ENCODE results near the gene PLXNB3.

PLXNB3 gene

GRCh38 chrX:153775293-153776119, 11.5 kb downstream of the PLXNB3 start:
- DNase-seq = no peak

GRCh38 chrX:153776120-153776599, 12.1 kb downstream of the PLXNB3 start:
- no peak for DNase-seq

DNA sequence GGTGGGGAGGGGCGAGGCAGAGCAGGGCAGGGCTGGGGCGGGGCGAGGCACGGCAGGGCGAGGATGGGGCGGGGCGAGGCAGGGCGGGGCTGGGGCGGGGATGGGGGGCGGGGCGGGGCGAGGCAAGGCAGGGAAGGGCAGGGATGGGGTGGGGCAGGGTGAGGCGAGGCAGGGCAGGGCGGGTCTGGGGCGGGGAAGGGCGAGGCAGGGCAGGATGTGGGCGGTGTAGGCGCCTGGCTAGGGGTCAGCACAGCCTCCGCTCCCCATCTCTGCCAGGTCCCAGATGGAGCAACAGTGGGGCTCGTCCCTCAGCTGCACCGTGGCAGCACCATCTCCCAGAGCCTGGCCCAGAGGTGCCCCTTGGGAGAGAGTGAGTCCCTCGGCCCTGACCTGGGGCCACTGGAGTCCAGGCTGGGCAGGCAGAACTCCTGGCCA, 12.6 kb downstream of the PLXNB3 start:
- DNase-seq = no peak

GRCh38 chrX:153777261-153778090, 13.4 kb downstream of the PLXNB3 start:
- DNase-seq = no peak

- no peak for DNase-seq
Observed at GRCh38 chrX:153778181-153778580, 14.1 kb downstream of the PLXNB3 start.

DNA sequence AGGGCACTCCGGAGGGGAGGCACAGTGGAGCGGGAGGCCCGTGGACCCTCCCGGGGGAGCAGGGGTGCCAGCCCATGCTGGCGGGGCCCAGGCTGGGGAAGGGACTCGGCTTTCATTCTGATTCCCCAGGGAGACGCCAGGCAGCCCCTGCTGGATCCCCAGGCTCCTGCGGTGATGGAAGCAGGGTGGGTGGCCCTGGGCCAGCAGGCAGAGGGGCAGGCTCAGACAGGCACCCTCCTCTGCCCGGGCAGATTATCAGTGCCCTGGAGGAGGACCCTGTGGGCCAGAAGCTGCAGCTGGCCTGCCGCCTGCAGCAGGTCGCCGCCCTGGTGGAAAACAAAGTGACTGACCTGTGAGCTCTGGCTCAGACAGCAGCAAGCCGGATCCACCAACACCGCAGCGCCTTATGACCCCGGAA, 14.6 kb downstream of the PLXNB3 start:
- no peak for DNase-seq

- no peak for DNase-seq
Observed at GRCh38 chrX:153779891-153780677, 16.0 kb downstream of the PLXNB3 start.

- peak; percentile 11 for DNase-seq
Observed at GRCh38 chrX:153780678-153781427, 16.8 kb downstream of the PLXNB3 start, which contains the start of gene SRPK3. Gene SRPK3 (plus strand): TSS chrX:153781041. CDS start chrX:153781087, 46 bp downstream.

DNA sequence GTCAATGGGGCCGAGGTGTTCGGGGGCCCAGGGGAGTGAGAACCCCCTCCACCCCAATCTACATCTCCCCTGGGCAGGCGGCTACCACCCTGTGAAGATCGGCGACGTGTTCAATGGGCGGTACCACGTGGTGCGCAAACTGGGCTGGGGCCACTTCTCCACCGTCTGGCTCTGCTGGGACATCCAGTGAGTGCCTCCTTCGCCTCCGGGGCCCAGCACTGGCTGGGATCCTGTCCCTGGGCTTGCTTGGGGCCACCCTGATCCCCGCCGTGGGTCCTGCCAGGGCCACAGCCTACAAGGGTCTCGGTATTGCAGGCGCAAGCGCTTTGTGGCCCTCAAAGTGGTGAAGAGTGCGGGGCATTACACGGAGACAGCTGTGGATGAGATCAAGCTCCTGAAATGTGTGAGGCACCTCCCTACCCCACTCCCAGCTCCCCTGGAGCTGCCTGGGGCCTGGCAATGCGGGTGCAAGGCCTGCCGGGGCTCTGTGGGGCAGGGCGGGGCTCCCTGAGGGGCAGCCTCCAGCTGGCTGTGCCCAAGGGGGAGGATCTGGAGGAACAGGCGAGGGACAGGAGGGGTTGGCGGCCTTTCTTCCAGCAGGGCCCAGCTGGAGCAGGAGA, 17.5 kb downstream of the PLXNB3 start:
- DNase-seq = no peak

DNA sequence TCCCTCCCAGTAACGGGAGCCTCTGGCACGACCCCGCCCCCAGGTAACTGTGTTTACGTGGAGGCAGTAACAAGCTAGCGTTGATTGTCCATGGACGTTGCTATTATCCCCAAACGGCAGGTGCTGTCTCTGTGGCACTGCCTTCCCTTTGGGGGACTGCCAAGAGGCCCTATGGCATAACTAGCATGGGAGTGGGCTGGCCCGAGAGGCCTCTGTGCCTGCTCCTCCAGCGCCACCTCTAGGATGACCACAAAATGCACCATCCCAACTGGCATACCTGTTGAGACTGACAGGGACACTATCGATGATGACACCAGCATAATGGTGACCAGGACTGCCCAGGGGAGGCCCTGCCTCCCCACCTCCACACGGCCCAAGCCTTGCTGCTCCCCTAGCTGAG, 18.3 kb downstream of the PLXNB3 start:
- no peak for DNase-seq

DNA sequence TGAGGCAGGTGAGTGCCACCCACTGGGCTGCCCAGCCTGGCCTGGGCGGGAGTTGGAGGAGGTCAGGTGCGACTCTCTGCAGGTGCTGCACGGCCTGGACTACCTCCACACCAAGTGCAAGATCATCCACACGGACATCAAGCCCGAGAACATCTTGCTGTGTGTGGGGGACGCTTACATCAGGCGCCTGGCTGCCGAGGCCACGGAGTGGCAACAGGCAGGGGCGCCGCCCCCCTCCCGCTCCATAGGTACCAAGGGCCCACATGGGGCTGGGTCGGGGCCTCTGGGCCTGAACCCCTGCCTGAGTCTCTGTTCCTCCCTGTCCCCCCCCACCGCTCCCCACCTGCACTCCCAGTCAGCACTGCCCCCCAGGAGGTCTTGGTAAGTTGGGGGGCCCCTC, 18.8 kb downstream of the PLXNB3 start:
- no peak for DNase-seq

- DNase-seq = no peak
Observed at GRCh38 chrX:153783378-153784013, 19.4 kb downstream of the PLXNB3 start.

DNA sequence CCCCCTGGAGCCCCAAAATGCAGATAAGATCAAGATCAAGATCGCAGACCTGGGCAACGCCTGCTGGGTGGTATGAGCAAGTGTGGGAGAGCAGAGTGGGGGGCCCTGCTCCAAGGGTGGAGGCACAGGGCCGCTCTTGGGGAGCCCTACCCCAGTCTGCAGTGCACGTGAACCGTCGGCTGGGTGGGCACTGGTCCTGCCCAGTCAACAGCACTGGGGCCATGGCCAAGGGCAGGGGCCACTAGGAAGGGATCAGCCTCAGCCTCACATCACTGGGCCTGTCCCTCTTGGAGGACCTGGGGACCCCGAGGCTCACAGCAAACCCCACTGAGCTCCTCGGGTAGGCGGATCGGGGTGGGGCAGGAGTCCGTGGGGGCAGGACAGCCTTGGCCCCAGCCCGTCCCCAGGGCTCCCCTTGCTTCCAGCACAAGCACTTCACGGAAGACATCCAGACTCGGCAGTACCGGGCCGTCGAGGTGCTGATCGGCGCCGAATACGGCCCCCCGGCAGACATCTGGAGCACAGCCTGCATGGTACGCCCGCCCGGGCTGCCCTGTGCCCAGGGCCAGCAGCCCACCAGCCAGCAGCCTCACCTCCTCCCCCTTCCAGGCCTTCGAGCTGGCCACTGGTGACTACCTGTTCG, 20.4 kb downstream of the PLXNB3 start:
- no peak for DNase-seq

GRCh38 chrX:153786669-153787068, 22.6 kb downstream of the PLXNB3 start:
- no peak for DNase-seq

DNA sequence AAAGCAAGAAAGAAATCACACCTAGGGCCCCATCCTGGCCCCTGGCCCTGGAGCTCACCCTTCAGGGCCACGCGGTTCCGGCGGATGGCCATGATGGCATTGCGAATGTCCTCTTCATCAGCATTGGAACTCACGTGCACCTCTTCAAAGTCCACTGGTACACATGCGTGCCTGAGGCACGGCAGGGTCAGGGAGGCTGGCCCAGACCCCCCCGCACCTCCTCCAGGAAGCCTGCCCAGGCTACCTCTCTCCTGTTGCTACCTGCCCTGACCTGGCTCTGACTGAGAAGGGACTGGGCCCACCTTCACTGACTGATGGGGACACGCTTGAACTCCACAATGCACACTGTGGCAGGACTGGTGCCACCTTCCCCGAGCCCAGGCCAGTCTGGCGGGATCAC, 25.6 kb downstream of the PLXNB3 start:
- no peak for DNase-seq

GRCh38 chrX:153791104-153791852, 27.2 kb downstream of the PLXNB3 start:
- DNase-seq = no peak

DNA sequence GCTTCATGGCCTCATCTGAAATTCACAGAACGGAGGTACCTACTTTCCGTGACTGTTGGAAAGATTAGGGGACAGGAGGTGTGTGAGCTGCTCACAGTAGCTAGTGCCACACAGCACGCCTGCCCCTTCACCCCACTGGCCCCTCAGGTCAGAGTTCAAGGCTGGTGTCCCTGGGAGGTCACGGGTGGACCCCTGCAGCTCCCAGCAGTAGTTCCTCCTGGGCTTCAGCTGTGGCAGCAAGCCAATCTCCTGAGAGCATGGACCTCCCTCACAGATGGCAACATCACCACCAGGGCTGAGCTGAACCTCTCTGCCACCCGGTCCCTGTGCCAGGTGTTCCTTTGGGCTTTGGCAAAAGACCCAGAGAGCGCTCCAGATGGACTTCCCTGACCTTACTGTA, 28.3 kb downstream of the PLXNB3 start:
- no peak for DNase-seq

DNA sequence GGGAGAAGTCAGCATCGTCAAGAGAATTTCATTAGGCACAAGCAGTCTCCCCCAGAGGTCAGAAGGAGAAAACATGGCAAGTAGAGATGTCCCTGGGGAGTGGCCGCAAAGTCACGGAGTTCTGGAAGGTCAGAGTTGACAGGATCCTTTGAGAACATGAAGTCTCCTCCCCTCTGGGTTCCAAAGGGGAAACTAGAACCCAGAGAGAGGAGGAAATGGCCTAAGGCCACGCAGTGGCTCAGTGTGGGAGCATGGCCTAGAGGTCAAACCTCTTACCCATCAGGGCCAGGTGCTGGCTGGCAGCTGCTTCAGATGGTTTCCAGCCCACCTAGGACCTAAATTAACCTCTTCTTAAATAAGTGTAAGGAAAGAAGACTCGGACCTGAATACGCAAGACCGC, 29.2 kb downstream of the PLXNB3 start:
- DNase-seq = no peak

- DNase-seq = peak; percentile 93
Observed at GRCh38 chrX:153794018-153794896, 30.2 kb downstream of the PLXNB3 start, which contains the start of the genes IDH3G and SSR4. Gene IDH3G (minus strand): TSS chrX:153794375. CDS start chrX:153794326, 49 bp downstream. Gene SSR4 (plus strand): TSS chrX:153794668. CDS start chrX:153794688, 20 bp downstream.
